HFF-Myc (cell line): ENCODE results near the gene VPS9D1.
"Not testable (repeated sequence)": the region's sequence is repeated elsewhere in the genome, so short reads cannot be mapped to it uniquely, and the experiment has no call there.

Experiments used
- DNase-seq: peaks from one replicate; pipeline ENCODE4 v3.0.0-alpha.2; 2011; ENCODE audit warnings: low read depth; ENCODE audit errors: extremely low read depth
- H3K4me3 ChIP-seq: replicated peaks from 2 replicates; pipeline ENCODE4 v1.5.1; 2011; ENCODE audit warnings: low read depth, mild to moderate bottlenecking, control low read depth, low read length
- CTCF ChIP-seq: IDR thresholded peaks from 2 replicates; pipeline ENCODE4 v1.5.1; 2012; ENCODE audit warnings: mild to moderate bottlenecking, low read depth, low read length, control low read depth; ENCODE audit errors: missing control alignments

The VPS9D1 gene

GRCh38 chr16:89687092-89687940 is 33.4 kb downstream of the VPS9D1 start:
- no peak for DNase-seq
- no peak for TF ChIP-seq CTCF
- peak overlapping the region; percentile 87 for H3K4me3 ChIP-seq

- DNase-seq, result peak; percentile 71
- TF ChIP-seq CTCF, result no peak
- peak within 1 kb of the TSS; percentile 87 for H3K4me3 ChIP-seq
Measured at GRCh38 chr16:89686520-89687091, 34.1 kb downstream of the VPS9D1 start, which contains the start of gene CDK10. CDK10 (plus strand) TSS chr16:89686689; CDS start chr16:89686711, 22 bp downstream.

GRCh38 chr16:89685916-89686315 is 34.8 kb downstream of the VPS9D1 start:
- TF ChIP-seq CTCF, result no peak
- no peak for DNase-seq
- peak overlapping the region; percentile 87; the same call in 1 of the 2 replicates for H3K4me3 ChIP-seq

GRCh38 chr16:89678258-89678657 is 42.4 kb downstream of the VPS9D1 start:
- no peak for DNase-seq
- H3K4me3 ChIP-seq, result no peak overlapping the region
- no peak for TF ChIP-seq CTCF

- TF ChIP-seq CTCF, result no peak
- no peak overlapping the region for H3K4me3 ChIP-seq
- DNase-seq, result no peak
Measured at GRCh38 chr16:89672177-89672941, 48.3 kb downstream of the VPS9D1 start.

- not testable (repeated sequence) for H3K4me3 ChIP-seq, DNase-seq
Measured at GRCh38 chr16:89671565-89671964, 49.1 kb downstream of the VPS9D1 start.
